Measurements from ENCODE around the gene SDSL.

DNA sequence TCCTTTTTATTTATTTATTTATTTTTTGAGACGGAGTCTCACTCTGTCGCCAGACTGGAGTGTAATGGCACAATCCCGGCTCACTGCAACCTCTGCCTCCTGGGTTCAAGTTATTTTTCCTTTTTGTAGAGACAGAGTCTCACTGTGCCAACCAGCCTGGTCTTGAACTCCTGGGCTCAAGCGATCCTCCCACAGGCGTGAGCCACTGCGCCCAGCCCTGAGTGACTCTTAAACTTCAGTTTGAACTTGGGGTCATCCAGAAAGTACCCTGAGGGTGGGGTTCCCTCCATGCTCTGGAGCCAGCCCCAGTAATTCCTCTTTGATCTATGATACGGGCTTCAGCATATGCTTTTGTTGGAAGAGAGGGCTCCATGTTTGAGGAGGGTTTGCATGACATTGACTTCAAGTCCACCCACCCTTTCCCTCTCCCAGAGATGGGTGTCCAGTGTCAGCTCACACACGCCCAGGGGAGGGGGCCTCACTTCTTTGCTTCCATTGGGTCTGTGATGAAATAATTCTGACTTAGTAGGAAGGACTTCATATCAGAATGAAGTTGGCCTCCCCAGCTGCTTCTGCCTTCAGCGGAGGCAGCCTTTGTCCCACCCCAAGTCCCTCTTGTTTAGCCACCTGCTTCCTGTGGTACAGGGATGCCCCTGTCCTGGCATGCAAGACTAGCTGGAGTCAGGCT, 30.4 kb upstream of the SDSL start:
- TF ChIP-seq NFRKB (IDR thresholded peaks at IDR 0.05) (no peak), FOXA1 (IDR thresholded peaks at IDR 0.05) (no peak), SP1 (IDR thresholded peaks at IDR 0.05) (no peak), ZNF384 (IDR thresholded peaks at IDR 0.05) (no peak), TARDBP (IDR thresholded peaks at IDR 0.05) (no peak), BHLHE40 (IDR thresholded peaks at IDR 0.05; ENCODE audit: borderline replicate concordance) (no peak), HDGF (IDR thresholded peaks at IDR 0.05; ENCODE audit: borderline replicate concordance) (no peak), FOXM1 (IDR thresholded peaks at IDR 0.05; ENCODE audit: borderline replicate concordance) (no peak), ARNT (IDR thresholded peaks at IDR 0.05) (no peak), ELF4 (IDR thresholded peaks at IDR 0.05) (no peak), SUZ12 (IDR thresholded peaks at IDR 0.05) (no peak)

Measured in HEK293T (cell line).